PC-3 (cell line): ENCODE measurements around the gene LCP1.

Experiments
- CTCF ChIP-seq: fragments of 300-600 bp; sonication (generic); conservative IDR thresholded peaks from 2 replicates; pipeline ENCODE4 v1.5.1; 2017; ENCODE audit warnings: antibody characterized with exemption, low read depth, mild to moderate bottlenecking, low read length
- EZH2 ChIP-seq: fragments of 300-600 bp; sonication (generic); IDR thresholded peaks from one replicate; pipeline ENCODE4 v1.6.1; 2017; ENCODE audit warnings: antibody characterized with exemption, mild to moderate bottlenecking, low read length; ENCODE audit not compliant: unreplicated experiment
- EZH2phosphoT487 ChIP-seq: fragments of 300-600 bp; sonication (generic); IDR thresholded peaks from 2 replicates; pipeline ENCODE4 v1.6.1; 2018; ENCODE audit warnings: mild to moderate bottlenecking, antibody characterized with exemption, low read length, borderline replicate concordance

- no peak for TF ChIP-seq CTCF
- no peak for TF ChIP-seq EZH2
- no peak for TF ChIP-seq EZH2phosphoT487
Measured at GRCh38 chr13:46195016-46195415, 13.0 kb upstream of the LCP1 start.
